ENCODE data around the gene IRGM.
A peak's percentile ranks its signal among the peaks of the same experiment; 100 is the strongest.
"Not testable (repeated sequence)": the region's sequence is repeated elsewhere in the genome, so short reads cannot be mapped to it uniquely, and the experiment has no call there.

Gene IRGM

GRCh38 chr5:150846308-150846653 is at the start of gene IRGM:
Gene IRGM, plus strand, starts transcription at chr5:150846521. Its CDS starts 1,603 bp downstream, at chr5:150848124.
- DNase-seq (ENCODE audit: low read depth) = not testable (repeated sequence)

DNA sequence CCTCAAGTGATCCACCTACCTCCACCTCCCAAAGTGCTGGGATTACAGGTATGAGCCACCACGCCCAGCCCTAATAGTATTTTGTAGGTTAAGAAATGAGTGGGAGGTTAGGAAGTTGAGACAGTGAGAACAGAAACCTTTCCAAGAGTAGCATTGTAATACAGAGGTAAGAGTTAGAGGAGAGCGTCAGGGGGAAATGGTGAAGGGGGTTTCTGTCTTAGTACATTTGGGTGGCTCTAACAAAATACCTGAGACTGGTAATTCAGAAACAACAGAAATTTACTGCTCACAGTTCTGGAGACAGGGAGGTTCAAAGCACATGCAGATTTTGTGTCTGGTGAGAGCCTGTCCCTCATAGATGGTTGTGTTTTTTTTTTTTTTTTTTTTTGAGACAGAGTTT is 48.9 kb upstream of the IRGM start:
- no peak for DNase-seq (ENCODE audit: low read depth)

DNA sequence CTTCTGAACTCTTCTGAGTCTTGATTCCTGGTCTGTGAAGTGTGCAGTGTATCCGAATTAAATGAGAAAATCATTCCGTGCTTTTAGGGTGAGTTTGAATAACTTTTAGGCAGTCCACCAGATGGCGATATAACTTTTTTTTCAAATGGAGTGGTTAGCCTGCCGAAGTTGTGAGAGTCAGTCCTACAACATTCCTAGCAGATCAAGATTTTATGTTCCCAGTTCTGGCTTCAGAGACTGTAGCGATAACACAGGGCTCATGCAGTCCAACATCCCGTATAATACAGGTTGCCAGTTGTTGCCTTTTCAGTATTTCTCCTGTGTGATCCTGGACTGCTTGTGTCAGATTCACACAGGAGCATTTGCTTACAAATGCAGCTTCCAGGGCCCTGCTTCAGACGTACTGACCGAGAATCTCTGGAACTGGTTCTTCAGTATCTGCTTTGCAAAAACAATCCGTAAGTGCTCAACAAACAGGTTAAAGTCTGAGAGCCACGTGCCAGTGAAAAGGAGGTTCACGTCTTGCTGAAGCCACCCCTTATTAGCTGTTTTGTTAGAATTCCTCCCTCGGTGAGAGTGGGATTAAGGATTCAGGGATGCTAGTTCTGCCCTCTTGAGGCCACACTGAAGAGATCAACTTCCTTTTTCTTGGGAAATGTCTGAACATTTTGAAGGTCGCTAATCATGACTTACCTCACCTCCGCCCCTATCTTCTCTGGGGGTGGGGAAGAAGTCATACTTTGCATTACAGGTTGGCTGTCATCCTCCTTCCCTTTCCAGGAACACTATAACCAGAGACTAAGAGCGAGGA is 45.0 kb upstream of the IRGM start:
- DNase-seq (ENCODE audit: low read depth) = no peak

DNA sequence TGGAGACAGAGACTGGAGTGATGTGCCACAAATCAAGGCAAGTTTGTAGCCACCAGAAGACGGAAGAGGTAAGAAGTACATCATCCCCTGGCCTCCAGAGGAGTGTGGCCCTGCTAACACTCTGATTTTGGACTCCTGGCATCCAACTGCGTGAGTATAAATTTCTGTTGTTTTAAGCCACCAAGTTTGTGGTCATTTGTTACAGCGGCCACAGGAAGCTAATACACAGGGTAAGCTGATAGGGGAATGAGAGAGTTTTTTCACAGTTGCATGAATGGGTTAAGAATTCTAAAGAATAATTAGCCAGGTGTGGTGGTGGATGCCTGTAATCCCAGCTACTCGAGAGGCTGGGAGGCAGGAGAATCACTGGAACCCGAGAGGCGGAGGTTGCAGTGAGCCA is 41.9 kb upstream of the IRGM start:
- no peak for DNase-seq (ENCODE audit: low read depth)

- no peak for DNase-seq (ENCODE audit: low read depth)
Observed at GRCh38 chr5:150809363-150809762, 37.0 kb upstream of the IRGM start.

DNA sequence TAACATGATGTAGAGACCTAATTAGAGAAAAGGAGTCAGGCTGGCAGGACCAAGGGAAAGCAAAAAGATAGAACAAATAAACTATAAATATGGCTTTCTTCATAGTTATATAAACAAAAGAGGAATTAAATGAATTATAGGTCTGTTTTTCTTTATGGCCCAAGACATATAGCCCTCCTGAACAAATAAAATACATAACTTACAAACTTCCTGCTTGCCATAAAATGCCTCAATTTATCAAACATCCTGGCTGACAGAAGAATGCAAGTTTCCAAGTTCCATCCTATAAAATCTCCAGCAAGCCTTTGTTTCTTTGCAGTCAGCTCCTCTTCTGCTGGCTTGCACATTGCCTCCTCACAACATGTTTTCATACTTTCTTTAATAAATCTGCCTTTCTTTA is 31.3 kb upstream of the IRGM start:
- no peak for DNase-seq (ENCODE audit: low read depth)

GRCh38 chr5:150816946-150817345 is 29.4 kb upstream of the IRGM start:
- DNase-seq (ENCODE audit: low read depth) = no peak

DNA sequence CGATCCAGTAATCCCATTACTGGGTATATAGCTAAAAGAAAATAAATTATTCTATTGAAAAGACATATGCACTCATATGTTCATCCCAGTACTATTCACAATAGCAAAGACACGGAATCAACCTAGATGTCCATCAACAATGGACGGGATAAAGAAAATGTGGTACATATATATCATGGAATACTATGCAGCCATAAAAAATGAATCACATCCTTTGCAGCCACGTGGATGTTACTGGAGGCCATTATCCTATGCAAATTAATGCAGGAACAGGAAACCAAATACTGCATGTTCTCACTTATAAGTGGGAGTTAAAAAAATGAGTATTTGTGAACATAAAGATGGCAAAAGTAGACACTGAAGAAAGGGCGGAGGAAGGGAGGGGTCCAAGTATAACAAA is 16.6 kb upstream of the IRGM start:
- DNase-seq (ENCODE audit: low read depth) = no peak

- DNase-seq (ENCODE audit: low read depth) = not testable (repeated sequence)
Observed at GRCh38 chr5:150831821-150832220, 14.5 kb upstream of the IRGM start.

DNA sequence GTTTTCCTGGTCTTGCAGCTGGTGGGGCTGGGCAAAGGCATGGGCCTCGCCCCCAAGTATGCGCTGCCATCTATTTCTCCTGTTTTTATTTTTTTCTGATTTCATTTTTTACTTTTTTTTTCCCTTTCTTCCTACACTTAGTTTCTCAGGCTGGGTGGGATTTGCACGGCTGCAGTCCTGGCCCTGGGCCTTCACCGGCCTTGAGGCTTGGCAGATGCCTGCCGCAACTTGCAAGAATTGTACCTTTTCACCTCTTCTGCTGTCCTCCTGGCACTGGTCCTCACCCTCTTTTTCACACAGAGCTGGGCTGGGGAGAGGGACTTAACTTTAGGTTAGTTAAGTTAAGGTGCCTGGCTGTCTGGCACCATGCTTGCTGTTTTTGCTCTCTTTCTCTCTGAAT is 10.3 kb upstream of the IRGM start:
- no peak for DNase-seq (ENCODE audit: low read depth)

DNA sequence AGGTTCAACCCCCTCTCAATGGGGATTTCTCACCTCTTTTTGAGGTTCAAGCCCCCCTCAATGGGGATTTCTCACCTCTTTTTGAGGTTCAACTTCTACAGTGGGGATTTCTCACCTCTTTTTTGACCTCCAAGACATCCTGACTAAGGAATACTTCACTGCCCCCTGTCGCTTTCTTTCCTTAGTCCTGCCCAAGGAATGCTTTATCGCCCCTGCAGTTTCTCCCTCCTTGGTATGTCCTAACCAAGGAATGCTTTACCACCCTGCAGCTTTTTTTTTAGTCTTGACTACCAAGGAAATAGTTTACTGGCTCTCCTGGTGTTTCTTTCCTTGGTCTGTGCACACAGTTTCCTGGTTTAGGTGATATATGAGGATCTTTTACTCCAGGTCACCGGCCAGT is 9.6 kb upstream of the IRGM start:
- DNase-seq (ENCODE audit: low read depth) = no peak

DNA sequence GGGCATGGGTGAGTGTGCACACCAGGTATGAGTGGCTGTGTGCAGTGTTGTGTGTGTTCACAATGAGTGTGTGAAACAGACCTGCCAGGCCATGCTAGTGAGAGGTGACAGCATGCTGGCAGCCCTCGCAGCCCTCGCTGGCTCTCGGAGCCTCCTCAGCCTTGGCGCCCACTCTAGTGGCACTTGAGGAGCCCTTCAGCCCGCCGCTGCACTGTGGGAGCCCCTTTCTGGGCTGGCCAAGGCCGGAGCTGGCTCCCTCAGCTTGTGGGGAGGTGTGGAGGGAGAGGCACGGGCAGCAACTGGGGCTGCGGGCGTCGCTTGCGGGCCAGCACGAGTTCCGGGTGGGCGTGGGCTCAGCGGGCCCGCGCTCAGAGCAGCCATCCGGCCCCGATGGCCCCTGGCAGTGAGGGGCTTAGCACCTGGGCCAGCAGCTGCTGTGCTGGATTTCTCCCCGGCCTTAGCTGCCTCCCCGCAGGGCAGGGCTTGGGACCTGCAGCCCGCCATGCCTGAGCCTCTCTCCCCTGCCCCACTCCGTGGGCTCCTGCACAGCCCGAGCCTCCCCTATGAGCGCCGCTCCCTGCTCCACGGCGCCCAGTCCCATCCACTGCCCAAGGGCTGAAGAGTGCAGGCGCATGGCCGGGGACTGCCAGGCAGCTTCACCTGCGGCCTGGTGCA is 999 bp upstream of the IRGM start:
- not testable (repeated sequence) for DNase-seq (ENCODE audit: low read depth)

DNA sequence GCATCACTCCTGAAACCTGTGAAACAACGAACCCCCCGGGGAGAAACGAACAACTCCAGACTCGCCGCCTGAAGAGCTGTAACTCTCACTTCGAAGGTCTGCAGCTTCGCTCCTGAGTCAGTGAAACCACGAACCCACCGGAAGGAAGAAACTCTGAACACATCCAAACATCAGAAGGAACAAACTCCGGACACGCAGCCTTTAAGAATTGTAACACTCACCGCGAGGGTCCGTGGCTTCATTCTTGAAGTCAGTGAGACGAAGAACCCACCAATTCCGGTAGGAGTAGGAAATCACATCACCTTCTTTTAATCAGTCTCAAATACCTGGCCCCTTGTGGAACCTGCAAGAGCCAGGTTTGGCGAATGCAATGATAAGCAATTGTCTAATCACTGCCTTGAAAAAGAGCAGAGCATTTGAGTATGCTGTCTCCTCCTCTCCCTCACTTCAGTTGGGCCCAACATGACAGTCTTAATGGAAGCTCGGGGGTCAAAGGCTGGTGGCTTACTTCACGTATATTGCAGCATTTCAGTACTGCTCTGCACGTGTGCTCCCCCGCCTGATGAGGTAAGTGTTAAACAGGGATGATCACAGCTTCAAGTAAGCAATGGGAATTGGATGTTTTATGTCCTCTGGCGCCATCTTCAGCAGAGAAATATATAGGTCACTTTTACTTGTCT is 473 bp downstream of the IRGM start:
- DNase-seq (ENCODE audit: low read depth) = peak; percentile 15

- DNase-seq (ENCODE audit: low read depth) = no peak
Observed at GRCh38 chr5:150847334-150847695, 994 bp downstream of the IRGM start.

- no peak for DNase-seq (ENCODE audit: low read depth)
Observed at GRCh38 chr5:150848271-150848670, 1.9 kb downstream of the IRGM start.

DNA sequence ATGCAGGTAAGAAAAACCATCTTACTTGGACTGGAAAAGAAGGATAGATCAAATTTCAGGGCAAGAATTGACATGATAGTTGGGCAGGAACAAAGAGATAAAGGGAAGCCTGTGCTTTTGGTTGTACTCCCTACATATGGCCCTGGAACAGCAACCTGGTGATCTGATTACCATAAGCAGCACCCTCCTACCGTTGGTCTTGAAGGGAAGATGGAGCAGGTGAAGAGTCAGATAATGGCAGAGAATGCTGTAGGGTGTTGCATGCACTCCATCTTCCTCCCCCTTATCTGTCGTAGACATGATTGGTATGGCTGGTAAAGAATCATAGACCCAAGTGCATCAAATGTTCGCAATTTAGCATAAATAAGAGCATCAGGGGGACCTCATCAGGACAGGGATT is 4.7 kb downstream of the IRGM start:
- DNase-seq (ENCODE audit: low read depth) = no peak

DNA sequence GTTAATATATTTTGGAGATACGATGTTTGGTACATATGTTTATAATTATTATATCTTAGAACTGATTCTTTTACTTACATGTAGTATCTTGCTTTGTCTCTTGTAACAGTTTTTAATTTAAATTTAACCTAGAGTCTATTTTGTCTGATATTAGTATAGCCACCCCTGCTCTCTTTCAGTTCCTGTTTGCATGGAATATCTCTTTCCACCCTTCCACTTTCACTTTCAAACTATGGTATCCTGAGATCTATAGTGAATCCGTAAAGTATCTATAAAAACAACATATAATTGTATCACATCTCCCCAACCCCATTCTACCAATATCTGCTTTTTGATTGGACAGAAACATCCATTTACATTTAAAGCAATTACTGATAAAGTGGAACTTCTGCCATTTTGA is 7.2 kb downstream of the IRGM start:
- no peak for DNase-seq (ENCODE audit: low read depth)

DNA sequence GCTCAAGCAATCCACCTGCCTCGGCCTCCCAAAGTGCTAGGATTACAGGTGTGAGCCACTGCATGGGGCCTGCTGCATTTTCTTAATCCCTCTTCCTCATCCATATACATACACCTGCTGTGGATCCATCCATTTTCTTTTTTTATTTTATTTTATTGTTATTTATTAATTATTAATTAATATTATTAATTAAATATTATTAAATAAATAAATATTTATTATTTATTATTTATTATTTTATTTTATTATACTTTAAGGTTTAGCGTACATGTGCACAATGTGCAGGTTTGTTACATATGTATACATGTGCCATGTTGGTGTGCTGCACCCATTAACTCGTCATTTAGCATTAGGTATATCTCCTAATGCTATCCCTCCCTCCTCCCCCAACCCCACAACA is 10.4 kb downstream of the IRGM start:
- DNase-seq (ENCODE audit: low read depth) = not testable (repeated sequence)

- DNase-seq (ENCODE audit: low read depth) = no peak
Observed at GRCh38 chr5:150860246-150860821, 14.0 kb downstream of the IRGM start.

GRCh38 chr5:150862070-150862469 is 15.7 kb downstream of the IRGM start:
- DNase-seq (ENCODE audit: low read depth) = no peak

- DNase-seq (ENCODE audit: low read depth) = no peak
Observed at GRCh38 chr5:150879358-150879757, 33.0 kb downstream of the IRGM start.

- no peak for DNase-seq (ENCODE audit: low read depth)
Observed at GRCh38 chr5:150895431-150896428, 49.4 kb downstream of the IRGM start.
